ENCODE results near the gene KREMEN1.

The KREMEN1 gene

DNA sequence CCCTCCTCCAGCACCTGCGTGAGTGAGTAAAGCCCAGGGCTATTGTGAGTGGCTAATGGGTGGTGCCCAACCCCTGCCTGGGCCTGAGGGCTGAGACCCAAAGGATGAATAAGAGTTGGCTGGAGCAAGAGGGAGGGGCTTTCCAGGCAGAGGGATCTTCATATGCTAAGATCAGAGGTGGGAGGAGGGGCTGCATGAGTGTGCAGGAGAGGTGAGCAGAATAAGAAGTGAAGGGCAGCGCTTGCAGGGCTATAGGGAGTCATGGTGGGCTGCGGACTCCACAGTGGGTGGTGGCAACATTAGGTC, 136.7 kb downstream of the KREMEN1 start:
- no peak for DNase-seq

DNA sequence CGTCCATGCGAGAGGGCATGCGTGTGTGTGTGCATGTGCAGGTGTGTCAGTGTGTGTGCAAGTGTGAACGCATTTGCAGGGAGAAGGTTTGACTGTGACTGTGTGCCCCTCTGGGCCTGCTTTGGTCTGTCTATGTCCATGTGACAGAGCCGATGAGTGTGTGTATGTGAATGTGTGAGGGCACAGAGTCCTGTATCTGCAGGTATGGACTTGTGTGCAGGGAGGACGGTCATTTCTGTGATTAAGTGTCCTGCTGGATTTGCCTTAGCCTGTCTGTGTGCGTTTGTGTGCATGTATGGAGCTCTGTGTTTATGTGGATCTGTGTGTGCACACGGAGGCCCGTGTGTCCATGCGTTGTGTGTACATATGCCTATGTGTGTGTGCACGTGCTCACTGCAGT, 138.2 kb downstream of the KREMEN1 start:
- DNase-seq, result no peak

DNA sequence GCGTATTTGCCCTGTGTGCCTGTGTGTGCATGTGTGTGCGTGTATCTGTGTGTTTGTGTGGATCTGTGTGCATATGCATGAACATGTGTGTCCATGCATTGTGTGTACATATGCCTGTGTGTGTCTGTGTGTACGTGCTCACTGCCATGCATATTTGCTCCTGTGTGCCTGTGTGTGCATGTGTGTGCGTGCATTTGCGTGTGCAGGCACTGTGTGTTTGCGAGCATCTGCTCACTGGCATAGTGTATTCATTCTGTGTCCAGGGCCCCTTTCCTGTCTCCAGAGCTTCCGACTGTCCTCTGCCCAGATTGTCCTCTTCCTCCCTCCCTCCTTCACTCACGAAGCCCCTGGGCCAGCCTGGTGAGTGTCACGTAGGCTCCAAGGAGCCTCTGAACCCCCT, 138.6 kb downstream of the KREMEN1 start:
- no peak for DNase-seq

DNA sequence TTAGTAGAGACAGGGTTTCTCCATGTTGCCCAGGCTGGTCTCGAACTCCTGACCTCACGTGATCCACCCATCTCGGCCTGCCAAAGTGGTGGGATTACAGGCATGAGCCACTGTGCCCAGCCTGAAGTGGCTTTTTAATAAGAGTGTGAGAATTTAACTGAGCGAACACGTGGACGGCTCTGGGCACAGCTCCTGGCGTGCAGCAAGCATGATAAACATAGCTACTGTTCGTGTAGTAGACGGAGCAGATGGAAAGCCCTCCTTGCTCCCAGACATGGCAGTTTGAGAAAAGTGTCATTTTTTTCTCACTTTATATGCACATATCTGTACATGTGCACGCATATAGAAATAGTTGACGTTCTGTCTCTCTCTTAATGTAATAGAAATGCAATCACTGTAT, 139.9 kb downstream of the KREMEN1 start:
- DNase-seq, result no peak

DNA sequence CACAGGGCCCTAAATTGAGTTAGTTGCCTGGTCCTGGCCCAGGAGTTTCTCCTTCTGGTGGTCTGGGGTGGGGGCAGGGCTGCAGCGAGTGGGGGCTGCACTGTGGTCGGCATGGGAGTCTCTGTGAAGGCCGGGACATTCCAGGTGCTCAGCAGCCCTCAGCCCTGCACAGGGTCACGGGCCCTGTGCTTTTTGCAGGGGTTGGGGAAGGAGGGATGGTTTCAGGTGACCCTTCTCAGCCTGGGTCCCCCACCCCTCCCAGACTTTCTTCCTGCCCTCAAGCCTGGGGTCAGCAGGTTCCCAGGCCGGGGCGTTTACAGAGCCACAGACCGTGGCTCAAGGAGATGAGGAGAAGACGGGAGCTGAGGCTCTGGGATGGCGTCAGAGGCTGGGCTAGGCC, 140.7 kb downstream of the KREMEN1 start:
- DNase-seq, result no peak

DNA sequence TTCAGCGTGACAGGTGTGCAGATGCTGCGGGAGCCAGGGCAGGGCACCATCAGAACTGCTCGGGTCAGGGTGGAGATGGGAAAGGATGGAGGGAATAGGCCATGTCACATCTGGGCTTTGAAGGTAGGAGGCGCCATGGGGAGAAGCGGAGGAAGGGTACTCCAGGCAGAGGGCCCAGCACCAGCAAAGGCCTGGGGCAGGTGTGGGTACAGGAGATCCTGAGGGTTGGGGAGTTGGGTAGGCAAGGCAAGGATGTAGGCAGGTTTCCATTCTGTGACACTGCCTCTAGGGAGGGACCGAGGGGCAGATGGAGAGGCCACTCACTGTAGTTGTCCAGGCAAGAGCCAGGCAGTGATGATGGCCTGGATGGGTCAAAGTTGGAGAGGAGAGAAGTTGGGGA, 141.4 kb downstream of the KREMEN1 start:
- DNase-seq, result no peak

DNA sequence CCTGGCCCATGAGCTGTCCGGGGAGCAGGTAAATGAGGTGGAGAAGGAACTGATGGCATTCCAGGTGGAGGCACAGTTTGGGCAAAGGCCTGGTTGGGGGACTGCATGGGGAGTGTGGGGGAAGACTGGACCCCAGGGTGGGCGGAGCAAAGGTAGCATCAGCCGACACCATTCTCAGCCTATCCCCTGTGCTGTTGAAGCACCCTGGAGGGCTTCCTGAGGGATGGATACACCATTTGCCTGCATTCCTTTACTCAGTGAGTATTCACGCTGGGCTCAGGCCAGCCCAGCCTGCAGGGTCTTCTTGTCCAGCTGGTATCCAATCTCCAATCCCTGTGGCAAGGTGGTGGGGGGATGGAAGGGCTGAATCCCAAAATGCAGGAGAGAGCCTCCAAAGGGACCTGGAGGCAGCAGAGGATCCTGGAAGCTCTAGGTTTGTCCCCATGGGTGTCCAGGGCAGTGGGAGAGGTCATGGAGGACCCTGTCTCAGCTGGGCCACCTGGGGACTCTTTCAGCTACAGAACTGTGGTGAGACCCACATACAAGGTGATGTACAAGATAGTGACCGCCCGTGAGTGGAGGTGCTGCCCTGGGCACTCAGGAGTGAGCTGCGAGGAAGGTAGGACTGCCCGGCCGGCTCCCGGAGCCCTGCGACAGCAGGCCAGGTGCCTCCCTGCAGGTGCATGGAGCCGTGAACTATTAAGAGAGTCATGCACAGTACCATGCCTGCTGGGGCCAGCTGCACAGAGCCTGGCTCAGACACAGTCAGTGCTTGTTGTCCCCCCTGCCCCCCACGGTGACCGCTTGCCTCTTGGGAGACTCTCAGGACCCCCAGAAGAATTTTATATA, 142.4 kb downstream of the KREMEN1 start:
- no peak for DNase-seq

DNA sequence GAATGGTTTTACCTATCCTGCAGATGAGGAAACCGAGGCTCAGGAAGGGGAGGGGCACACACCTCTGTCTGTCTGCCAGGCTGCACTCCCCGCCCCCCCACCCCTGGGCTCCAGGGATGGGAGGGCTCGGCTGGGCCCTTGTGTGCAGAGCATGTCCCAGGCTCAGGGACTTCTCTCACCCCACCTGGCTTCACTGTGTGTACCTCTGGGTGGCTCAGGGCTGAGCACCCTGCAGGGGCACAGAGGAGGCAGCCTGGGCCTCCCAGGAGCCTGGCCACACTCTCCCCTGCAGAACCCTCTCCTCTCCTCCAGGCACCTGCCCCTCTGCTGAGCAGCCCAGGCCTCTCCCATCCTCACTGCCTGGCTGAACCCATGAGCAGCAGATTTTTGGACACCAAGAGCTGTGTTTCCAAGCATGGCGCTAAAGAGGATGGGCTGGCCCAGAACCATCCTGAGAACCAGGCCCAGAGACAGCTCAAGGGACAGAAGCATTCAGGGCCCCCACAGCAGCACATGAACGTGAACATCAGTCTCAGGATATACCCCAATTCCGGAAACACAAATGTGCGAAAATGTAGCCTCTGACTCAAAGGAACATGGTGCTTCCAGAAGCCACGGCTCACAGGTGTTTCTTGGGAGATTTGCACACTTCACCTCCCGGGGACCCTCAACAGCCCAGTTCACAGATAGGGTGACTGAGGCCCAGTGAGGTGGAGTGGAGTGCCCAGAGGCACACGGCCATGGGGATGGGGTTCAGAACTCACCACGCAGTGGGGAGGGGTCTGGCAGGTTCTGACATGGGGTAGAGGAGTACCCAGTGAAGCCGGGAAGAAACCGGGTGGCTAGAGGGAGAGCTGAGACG, 143.4 kb downstream of the KREMEN1 start:
- no peak for DNase-seq

DNA sequence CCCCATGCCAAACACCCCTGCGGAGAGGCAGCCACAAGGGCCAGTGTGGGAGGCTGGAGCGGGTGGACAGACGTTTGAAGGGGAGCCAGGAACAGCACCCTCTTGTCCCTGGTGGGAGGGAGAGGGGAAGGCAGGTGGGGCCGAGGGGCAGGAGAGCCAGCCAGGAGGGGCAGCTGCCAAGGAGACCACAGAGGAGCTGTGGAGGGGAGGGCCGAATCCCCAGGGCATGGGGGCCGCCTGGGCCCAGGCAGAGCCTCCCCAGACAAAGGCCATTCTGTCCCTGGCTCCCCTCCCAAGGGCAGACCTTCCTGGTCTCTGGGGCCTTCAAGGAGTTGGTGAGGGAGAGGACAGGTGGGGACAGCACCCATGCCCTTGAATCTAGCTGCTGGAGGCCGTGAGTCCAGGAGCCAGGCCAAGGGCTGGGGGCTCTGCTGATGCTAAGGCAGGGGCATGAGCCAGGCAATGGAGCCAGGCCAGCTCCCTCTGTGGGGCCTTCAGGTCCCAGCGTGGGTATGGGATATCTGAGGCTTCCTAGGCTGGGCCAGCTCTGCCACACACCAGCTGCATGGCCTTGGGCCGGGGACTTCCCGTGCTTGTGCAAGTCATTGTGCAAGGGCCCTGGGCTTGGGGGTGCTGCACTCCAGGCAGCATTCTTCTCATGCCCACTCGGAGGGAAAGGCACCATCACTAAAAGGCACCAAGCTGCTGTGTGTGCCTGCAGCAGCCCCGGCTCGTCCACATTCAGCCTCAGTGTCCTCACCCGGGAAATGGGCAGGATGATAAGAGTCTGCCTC, 144.2 kb downstream of the KREMEN1 start:
- no peak for DNase-seq

All from NCI-H2029 (cell line).